ENCODE data around the gene SLC25A36.
"Not testable (repeated sequence)": the region's sequence is repeated elsewhere in the genome, so short reads cannot be mapped to it uniquely, and the experiment has no call there.

Gene SLC25A36

DNA sequence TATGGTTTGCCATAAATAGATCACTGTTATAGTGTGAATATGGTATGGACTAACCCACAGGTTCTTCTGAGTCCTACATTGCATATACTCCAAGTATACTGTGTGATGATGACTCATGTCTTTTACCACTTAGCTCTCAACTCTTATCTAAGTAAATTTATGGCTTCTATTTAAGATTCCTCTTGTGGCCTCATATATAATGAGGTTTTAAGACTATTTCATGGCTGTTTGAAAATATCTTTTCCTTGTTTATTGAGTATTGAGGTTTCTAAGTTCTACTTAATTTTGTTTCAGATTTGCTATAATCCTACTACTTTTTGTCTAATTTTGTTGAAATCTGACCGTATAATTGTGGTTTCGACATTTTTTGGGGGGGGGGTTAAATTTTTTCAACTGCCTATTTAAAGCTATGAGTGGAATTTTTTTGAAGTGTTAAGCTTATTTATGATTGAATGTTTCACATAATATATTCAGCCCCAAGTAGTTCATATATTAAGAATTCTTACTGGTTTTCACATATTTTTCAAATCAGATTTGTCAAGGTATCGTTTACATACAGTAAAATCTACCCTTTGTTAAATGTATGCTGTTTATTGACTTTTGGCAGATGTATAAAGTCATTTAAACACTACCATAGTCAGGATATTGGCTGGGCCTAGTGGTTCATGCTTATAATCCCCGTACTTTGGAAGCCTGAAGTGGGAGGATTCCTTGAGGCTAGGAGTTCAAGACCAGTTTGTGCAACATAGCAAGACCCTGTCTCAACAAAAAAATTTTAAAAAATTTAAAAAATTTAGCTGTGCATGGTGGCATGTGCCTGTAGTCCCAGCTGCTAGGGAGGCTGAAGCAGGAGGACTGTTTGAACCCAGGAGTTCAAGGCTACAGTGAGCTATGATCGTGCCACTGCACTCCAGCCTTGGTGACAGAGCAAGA lies 11.7 kb downstream of the SLC25A36 start:
- H3K27me3 ChIP-seq (ENCODE audit: low read depth, low read length), result no peaks in the 10 kb centered on the region
- H3K36me3 ChIP-seq (ENCODE audit: control insufficient read depth in 1 of 2, insufficient read depth in 2 of 2, low read length in 2 of 2), result peaks cover 0 to 5% of the 10 kb centered on the region in 2 donors
- no peak overlapping the region for H3K27ac ChIP-seq (ENCODE audit: low read length)
- H3K4me1 ChIP-seq (ENCODE audit: control insufficient read depth in 1 of 2, insufficient read depth in 2 of 2, low read length in 2 of 2), result peaks cover 0 to 32% of the 10 kb centered on the region in 2 donors
- no peak overlapping the region for H3K4me3 ChIP-seq (ENCODE audit: low read depth in 1 of 2, low read length in 2 of 2)
- H3K9me3 ChIP-seq (ENCODE audit: control insufficient read depth in 1 of 2, low read length in 2 of 2), result no peaks in the 10 kb centered on the region

DNA sequence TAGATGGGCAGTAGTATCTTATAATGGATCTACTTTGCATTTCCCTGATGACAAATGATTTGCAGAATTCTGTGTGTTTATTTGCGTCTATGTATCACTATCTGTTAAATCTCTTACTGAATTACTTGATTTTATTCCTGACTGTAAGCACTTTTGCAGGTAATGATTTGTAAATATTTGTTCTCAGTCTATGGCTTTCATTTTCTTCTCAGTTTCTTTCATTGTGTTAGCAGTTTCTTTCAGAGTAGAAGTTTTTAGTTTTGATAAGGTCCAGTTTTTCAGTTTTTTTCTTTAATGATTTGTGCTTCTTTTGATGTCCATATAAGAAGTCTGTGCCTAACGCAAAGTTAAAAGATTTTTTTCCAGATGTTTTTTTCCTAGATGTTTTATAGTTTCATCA lies 12.9 kb downstream of the SLC25A36 start:
- Histone ChIP-seq H3K27me3 (ENCODE audit: low read depth, low read length) (no peaks in the 10 kb centered on the region), H3K9me3 (ENCODE audit: control insufficient read depth in 1 of 2, low read length in 2 of 2) (no peaks in the 10 kb centered on the region), H3K36me3 (ENCODE audit: control insufficient read depth in 1 of 2, insufficient read depth in 2 of 2, low read length in 2 of 2) (peaks cover 0 to 5% of the 10 kb centered on the region in 2 donors), H3K4me1 (ENCODE audit: control insufficient read depth in 1 of 2, insufficient read depth in 2 of 2, low read length in 2 of 2) (peaks cover 0 to 30% of the 10 kb centered on the region in 2 donors), H3K4me3 (ENCODE audit: low read depth in 1 of 2, low read length in 2 of 2) (no peak overlapping the region), H3K27ac (ENCODE audit: low read length) (no peak overlapping the region)

DNA sequence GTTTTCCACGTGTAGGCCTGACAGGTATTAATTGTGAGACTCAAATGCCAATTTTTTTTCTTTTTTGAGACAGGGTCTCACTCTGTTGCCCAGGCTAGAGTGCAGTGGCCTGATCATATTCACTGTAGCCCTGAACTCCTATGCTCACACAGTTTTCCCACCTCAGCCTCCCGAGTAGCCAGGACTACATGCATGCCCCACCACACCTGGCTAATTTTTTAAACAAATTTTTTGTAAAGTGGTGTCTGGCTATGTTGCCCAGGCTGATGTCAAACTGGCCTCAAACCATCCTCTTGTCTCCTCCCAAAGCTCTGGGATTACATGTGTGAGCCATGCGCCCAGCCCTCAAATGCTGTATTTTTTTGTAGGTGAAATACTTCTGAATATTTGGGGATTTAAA lies 14.0 kb downstream of the SLC25A36 start:
- Histone ChIP-seq H3K4me3 (ENCODE audit: low read depth in 1 of 2, low read length in 2 of 2) (no peak overlapping the region), H3K27ac (ENCODE audit: low read length) (no peak overlapping the region), H3K27me3 (ENCODE audit: low read depth, low read length) (no peaks in the 10 kb centered on the region), H3K9me3 (ENCODE audit: control insufficient read depth in 1 of 2, low read length in 2 of 2) (no peaks in the 10 kb centered on the region), H3K36me3 (ENCODE audit: control insufficient read depth in 1 of 2, insufficient read depth in 2 of 2, low read length in 2 of 2) (peaks cover 3 to 11% of the 10 kb centered on the region in 2 donors), H3K4me1 (ENCODE audit: control insufficient read depth in 1 of 2, insufficient read depth in 2 of 2, low read length in 2 of 2) (peaks cover 0 to 19% of the 10 kb centered on the region in 2 donors)

DNA sequence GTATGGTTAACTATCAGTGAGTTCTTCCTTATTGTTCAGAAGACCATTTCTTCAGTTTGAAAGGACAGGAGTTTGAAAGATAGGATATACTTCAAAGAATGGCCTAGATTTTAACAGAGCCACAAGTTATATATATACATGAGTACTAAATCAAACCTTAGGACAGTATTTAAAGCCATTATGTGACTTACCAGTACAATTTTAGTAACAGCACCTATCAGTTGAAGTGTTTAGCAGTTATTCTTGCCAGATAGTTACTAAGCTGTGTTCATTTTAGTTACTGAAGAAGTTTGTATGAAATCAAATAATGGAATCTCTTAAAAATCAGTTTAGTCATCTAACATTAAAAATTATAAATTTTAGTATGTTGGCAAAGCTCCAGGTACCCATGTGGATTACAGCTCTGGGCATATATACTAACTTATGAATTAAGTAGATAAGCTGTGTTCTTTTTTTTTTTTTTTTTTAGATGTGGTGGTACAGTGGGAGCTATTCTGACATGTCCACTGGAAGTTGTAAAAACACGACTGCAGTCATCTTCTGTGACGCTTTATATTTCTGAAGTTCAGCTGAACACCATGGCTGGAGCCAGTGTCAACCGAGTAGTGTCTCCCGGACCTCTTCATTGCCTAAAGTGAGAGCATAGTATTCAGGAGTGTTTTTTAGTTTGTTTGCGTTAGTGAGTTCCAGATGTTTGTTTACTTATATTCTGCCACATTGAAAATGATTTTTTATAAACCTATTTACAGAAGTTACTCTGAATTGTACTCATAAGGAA lies 14.6 kb downstream of the SLC25A36 start:
- Histone ChIP-seq H3K36me3 (ENCODE audit: control insufficient read depth in 1 of 2, insufficient read depth in 2 of 2, low read length in 2 of 2) (peaks cover 5 to 15% of the 10 kb centered on the region in 2 donors), H3K9me3 (ENCODE audit: control insufficient read depth in 1 of 2, low read length in 2 of 2) (no peaks in the 10 kb centered on the region), H3K27me3 (ENCODE audit: low read depth, low read length) (no peaks in the 10 kb centered on the region), H3K4me3 (ENCODE audit: low read depth in 1 of 2, low read length in 2 of 2) (no peak overlapping the region), H3K4me1 (ENCODE audit: control insufficient read depth in 1 of 2, insufficient read depth in 2 of 2, low read length in 2 of 2) (peaks cover 0 to 13% of the 10 kb centered on the region in 2 donors), H3K27ac (ENCODE audit: low read length) (no peak overlapping the region)

DNA sequence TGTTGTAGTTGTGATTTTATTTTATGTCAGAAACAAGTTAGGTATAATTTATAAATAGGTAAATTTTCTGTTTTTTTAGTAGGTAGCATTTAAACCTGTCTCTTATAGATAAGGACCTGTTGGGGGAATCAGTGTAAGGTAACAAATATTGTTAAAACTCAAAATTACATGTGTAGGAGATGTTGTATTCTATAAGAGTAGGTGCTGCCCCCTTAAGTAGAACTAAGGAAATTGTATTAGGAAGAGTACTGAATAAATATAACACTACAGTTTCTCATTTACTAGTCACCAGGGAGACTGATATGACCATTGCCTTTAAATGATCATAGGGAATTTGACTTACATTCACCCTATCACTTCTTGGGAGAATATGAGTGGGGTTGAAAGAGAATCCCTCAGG lies 31.2 kb downstream of the SLC25A36 start:
- Histone ChIP-seq H3K36me3 (ENCODE audit: control insufficient read depth in 1 of 2, insufficient read depth in 2 of 2, low read length in 2 of 2) (peaks cover 21 to 24% of the 10 kb centered on the region in 2 donors), H3K9me3 (ENCODE audit: control insufficient read depth in 1 of 2, low read length in 2 of 2) (no peaks in the 10 kb centered on the region), H3K27me3 (ENCODE audit: low read depth, low read length) (no peaks in the 10 kb centered on the region), H3K27ac (ENCODE audit: low read length) (no peak overlapping the region), H3K4me3 (ENCODE audit: low read depth in 1 of 2, low read length in 2 of 2) (no peak overlapping the region), H3K4me1 (ENCODE audit: control insufficient read depth in 1 of 2, insufficient read depth in 2 of 2, low read length in 2 of 2) (no peaks in the 10 kb centered on the region)

DNA sequence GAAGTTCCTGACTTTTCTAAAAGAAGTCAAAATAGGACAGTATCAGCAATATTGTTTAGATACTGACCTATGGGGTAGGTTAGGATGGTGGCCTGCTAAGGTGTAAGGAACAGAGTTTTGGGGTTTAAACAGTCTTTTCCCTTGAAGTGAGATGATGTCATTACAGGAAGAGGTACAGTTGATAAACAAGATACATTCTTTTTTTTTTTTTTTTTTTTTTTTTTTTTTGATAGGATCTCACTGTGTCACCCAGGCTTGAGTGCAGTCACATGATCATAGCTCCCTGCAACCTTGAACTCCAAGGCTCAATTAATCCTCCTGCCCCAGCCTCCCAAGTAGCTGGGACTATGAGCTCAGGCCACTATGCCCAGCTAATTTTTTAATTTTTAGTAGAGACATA lies 33.3 kb downstream of the SLC25A36 start:
- H3K36me3 ChIP-seq (ENCODE audit: control insufficient read depth in 1 of 2, insufficient read depth in 2 of 2, low read length in 2 of 2), result peaks cover 21 to 24% of the 10 kb centered on the region in 2 donors

DNA sequence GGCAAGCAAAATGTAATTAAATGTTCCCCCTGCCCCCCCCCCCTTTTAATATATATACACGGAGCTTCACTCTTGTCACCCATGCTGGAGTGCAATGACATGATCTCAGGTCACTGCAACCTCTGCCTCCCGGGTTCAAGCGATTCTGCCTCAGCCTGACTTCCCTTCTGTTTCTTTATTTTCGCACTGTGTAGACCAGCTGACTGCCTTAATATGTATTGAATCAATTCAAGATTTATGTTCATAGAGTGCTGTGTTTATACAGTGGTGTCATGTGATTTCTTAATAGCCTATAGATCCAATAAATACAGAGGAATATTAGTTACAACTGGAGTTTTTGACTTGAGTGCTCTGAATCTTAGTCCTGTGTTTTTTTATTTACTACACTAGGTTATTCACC lies 39.0 kb downstream of the SLC25A36 start:
- no peak overlapping the region for H3K27ac ChIP-seq (ENCODE audit: low read length)
- H3K4me1 ChIP-seq (ENCODE audit: control insufficient read depth in 1 of 2, insufficient read depth in 2 of 2, low read length in 2 of 2), result no peaks in the 10 kb centered on the region
- peaks cover 10 to 14% of the 10 kb centered on the region in 2 donors for H3K36me3 ChIP-seq (ENCODE audit: control insufficient read depth in 1 of 2, insufficient read depth in 2 of 2, low read length in 2 of 2)
- peaks cover 0 to 11% of the 10 kb centered on the region in 2 donors for H3K9me3 ChIP-seq (ENCODE audit: control insufficient read depth in 1 of 2, low read length in 2 of 2)
- H3K27me3 ChIP-seq (ENCODE audit: low read depth, low read length), result no peaks in the 10 kb centered on the region
- no peak overlapping the region for H3K4me3 ChIP-seq (ENCODE audit: low read depth in 1 of 2, low read length in 2 of 2)

More for the DNA sequence above, 33.3 kb downstream of the SLC25A36 start:
- H3K9me3 ChIP-seq (ENCODE audit: control insufficient read depth in 1 of 2, low read length in 2 of 2), result no peaks in the 10 kb centered on the region
- H3K4me3 ChIP-seq (ENCODE audit: low read depth in 1 of 2, low read length in 2 of 2), result no peak overlapping the region
- no peaks in the 10 kb centered on the region for H3K4me1 ChIP-seq (ENCODE audit: control insufficient read depth in 1 of 2, insufficient read depth in 2 of 2, low read length in 2 of 2)
- no peaks in the 10 kb centered on the region for H3K27me3 ChIP-seq (ENCODE audit: low read depth, low read length)
- no peak overlapping the region for H3K27ac ChIP-seq (ENCODE audit: low read length)

DNA sequence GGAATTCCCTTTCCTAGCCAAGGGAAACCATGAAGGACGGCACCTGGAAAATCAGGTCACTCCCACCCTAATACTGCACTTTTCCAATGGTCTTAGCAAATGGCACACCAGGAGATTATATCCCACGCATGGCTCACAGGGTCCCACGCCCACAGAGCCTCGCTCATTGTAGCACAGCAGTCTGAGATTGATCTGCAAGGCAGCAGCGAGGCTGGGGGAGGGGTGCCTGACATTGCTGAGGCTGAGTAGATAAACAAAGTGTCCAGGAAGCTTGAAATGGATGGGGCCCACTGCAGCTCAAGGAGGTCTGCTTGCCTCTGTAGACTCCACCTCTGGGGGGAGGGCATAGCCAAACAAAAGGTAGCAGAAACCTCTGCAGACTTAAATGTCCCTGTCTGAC lies 46.2 kb downstream of the SLC25A36 start:
- H3K27me3 ChIP-seq (ENCODE audit: low read depth, low read length); H3K4me1 ChIP-seq (ENCODE audit: control insufficient read depth in 1 of 2, insufficient read depth in 2 of 2, low read length in 2 of 2): not testable (repeated sequence)

DNA sequence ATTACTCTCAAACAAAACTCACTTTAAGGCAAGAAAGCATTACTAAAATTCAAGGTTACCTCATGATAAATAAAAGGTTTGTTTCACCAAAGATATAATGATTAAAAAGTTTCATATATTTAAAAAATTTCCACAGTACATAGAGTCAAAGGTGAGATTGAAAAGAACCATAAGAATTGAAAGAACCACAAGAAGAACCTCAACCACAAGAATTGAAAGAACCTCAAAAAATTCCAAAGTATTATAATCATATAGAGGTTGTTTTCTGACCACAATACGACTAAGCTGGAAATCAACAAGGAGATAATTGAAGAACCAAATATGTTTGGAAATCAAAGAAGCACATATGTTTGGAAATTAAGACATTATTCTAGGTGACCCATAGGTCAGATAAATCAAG lies 52.7 kb downstream of the SLC25A36 start:
- no peak overlapping the region for H3K27ac ChIP-seq (ENCODE audit: low read length)
- no peaks in the 10 kb centered on the region for H3K36me3 ChIP-seq (ENCODE audit: control insufficient read depth in 1 of 2, insufficient read depth in 2 of 2, low read length in 2 of 2)
- H3K4me3 ChIP-seq (ENCODE audit: low read depth in 1 of 2, low read length in 2 of 2), result no peak overlapping the region
- H3K27me3 ChIP-seq (ENCODE audit: low read depth, low read length), result no peaks in the 10 kb centered on the region
- H3K4me1 ChIP-seq (ENCODE audit: control insufficient read depth in 1 of 2, insufficient read depth in 2 of 2, low read length in 2 of 2), result no peaks in the 10 kb centered on the region
- H3K9me3 ChIP-seq (ENCODE audit: control insufficient read depth in 1 of 2, low read length in 2 of 2), result no peaks in the 10 kb centered on the region

More for the DNA sequence above, 46.2 kb downstream of the SLC25A36 start:
- not testable (repeated sequence) for H3K4me3 ChIP-seq (ENCODE audit: low read depth in 1 of 2, low read length in 2 of 2); H3K27ac ChIP-seq (ENCODE audit: low read length); H3K36me3 ChIP-seq (ENCODE audit: control insufficient read depth in 1 of 2, insufficient read depth in 2 of 2, low read length in 2 of 2)
- H3K9me3 ChIP-seq (ENCODE audit: control insufficient read depth in 1 of 2, low read length in 2 of 2), result peaks cover 0 to 17% of the 10 kb centered on the region in 2 donors

DNA sequence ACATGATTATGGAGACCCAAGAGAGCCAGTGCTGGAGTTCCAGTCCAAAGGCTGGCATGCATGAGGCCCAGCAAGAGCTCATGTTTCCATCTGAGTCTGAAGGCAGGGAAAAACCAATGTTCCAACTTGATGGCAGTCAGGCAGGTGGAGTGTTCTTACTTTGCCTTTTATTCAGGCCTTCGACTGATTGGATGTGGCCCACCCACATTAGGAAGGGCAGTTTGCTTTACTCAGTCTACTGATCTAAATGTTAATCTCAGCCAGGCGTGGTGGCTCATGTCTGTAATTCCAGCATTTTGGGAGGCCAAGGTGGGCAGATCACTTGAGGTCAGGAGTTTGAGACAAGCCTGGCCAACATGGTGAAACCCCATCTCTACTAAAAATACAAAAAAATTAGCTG lies 53.2 kb downstream of the SLC25A36 start:
- not testable (repeated sequence) for H3K36me3 ChIP-seq (ENCODE audit: control insufficient read depth in 1 of 2, insufficient read depth in 2 of 2, low read length in 2 of 2); H3K27me3 ChIP-seq (ENCODE audit: low read depth, low read length); H3K4me3 ChIP-seq (ENCODE audit: low read depth in 1 of 2, low read length in 2 of 2); H3K9me3 ChIP-seq (ENCODE audit: control insufficient read depth in 1 of 2, low read length in 2 of 2); H3K4me1 ChIP-seq (ENCODE audit: control insufficient read depth in 1 of 2, insufficient read depth in 2 of 2, low read length in 2 of 2); H3K27ac ChIP-seq (ENCODE audit: low read length)

DNA sequence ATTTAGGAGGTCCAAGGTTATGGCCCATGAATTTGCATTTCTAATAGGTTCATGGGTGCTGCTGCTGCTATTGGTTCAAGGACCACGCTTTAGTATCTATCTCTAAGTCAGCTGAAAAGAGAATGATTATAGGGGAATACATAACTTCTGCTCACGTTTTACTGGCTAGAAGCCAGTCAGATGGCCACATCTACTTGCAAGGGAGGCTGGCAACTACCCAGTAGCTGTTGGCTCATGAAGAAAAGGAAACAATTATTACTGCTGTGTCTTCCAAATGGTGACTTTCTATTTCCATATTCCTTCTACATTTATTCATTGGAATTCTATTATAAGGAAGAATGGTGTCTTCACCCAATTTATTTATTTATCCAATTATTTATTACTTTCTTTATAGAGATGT lies 54.2 kb downstream of the SLC25A36 start:
- H3K36me3 ChIP-seq (ENCODE audit: control insufficient read depth in 1 of 2, insufficient read depth in 2 of 2, low read length in 2 of 2), result no peaks in the 10 kb centered on the region
- H3K4me1 ChIP-seq (ENCODE audit: control insufficient read depth in 1 of 2, insufficient read depth in 2 of 2, low read length in 2 of 2), result no peaks in the 10 kb centered on the region
- no peaks in the 10 kb centered on the region for H3K9me3 ChIP-seq (ENCODE audit: control insufficient read depth in 1 of 2, low read length in 2 of 2)
- no peaks in the 10 kb centered on the region for H3K27me3 ChIP-seq (ENCODE audit: low read depth, low read length)
- no peak overlapping the region for H3K4me3 ChIP-seq (ENCODE audit: low read depth in 1 of 2, low read length in 2 of 2)
- H3K27ac ChIP-seq (ENCODE audit: low read length), result no peak overlapping the region

Measured in muscle layer of duodenum (tissue), 2 donors.